ENCODE measurements around the gene ZEB1.

Gene ZEB1

GRCh38 chr10:31508882-31509281 lies 189.9 kb downstream of the ZEB1 start:
- DNase-seq (ENCODE audit: low read depth) = no peak
- H3K4me3 ChIP-seq (ENCODE audit: control insufficient read depth, low read depth, low read length) = no peak overlapping the region
- TF ChIP-seq, protein P1, sequence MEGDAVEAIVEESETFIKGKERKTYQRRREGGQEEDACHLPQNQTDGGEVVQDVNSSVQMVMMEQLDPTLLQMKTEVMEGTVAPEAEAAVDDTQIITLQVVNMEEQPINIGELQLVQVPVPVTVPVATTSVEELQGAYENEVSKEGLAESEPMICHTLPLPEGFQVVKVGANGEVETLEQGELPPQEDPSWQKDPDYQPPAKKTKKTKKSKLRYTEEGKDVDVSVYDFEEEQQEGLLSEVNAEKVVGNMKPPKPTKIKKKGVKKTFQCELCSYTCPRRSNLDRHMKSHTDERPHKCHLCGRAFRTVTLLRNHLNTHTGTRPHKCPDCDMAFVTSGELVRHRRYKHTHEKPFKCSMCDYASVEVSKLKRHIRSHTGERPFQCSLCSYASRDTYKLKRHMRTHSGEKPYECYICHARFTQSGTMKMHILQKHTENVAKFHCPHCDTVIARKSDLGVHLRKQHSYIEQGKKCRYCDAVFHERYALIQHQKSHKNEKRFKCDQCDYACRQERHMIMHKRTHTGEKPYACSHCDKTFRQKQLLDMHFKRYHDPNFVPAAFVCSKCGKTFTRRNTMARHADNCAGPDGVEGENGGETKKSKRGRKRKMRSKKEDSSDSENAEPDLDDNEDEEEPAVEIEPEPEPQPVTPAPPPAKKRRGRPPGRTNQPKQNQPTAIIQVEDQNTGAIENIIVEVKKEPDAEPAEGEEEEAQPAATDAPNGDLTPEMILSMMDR (conservative IDR thresholded peaks at IDR 0.05; ENCODE audit: control insufficient read depth, insufficient read depth, low read depth, low read length) = no peak

GRCh38 chr10:31509989-31510388 lies 191.0 kb downstream of the ZEB1 start:
- TF ChIP-seq, protein P1 (conservative IDR thresholded peaks at IDR 0.05; ENCODE audit: control insufficient read depth, insufficient read depth, low read depth, low read length) = no peak
- no peak for DNase-seq (ENCODE audit: low read depth)

GRCh38 chr10:31515116-31515515 lies 196.1 kb downstream of the ZEB1 start:
- TF ChIP-seq, protein P1 (conservative IDR thresholded peaks at IDR 0.05; ENCODE audit: control insufficient read depth, insufficient read depth, low read depth, low read length) = no peak
- H3K4me3 ChIP-seq (ENCODE audit: control insufficient read depth, low read depth, low read length) = no peak overlapping the region
- DNase-seq (ENCODE audit: low read depth) = no peak

More at GRCh38 chr10:31509989-31510388, 191.0 kb downstream of the ZEB1 start:
- no peak overlapping the region for H3K4me3 ChIP-seq (ENCODE audit: control insufficient read depth, low read depth, low read length)

DNA sequence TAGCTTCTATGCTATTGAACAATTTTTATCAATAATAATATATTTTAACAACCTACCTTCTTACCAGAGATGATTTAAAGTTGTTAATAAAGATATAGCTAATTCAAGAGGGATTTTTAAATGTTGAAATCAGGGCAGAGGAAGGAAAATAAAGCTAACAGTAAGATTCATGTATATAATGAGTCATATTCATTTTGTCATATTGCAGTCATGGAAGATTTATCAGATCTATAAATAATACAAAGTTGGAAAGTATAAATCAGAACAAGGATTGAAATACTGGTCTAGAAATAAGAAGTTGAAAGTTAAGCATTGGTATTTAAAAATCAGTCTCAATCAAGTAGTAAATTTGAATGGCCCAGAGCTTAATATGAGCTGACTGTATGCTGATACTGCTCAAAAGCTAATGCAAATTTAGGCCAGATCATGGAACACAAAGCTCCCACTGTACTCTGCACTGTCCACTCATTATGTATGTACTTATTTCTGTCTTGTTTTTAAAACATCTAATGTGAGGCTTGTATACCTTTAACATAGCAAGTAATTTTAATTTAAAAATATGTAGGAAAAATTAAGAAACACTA lies 196.9 kb downstream of the ZEB1 start:
- TF ChIP-seq, protein P1 (conservative IDR thresholded peaks at IDR 0.05; ENCODE audit: control insufficient read depth, insufficient read depth, low read depth, low read length) = no peak
- H3K4me3 ChIP-seq (ENCODE audit: control insufficient read depth, low read depth, low read length) = no peak overlapping the region
- no peak for DNase-seq (ENCODE audit: low read depth)

GRCh38 chr10:31520986-31521831 lies 202.2 kb downstream of the ZEB1 start:
- no peak overlapping the region for H3K4me3 ChIP-seq (ENCODE audit: control insufficient read depth, low read depth, low read length)
- DNase-seq (ENCODE audit: low read depth) = no peak
- TF ChIP-seq, protein P1 (conservative IDR thresholded peaks at IDR 0.05; ENCODE audit: control insufficient read depth, insufficient read depth, low read depth, low read length) = no peak

GRCh38 chr10:31522820-31523219 lies 203.8 kb downstream of the ZEB1 start:
- H3K4me3 ChIP-seq (ENCODE audit: control insufficient read depth, low read depth, low read length) = no peak overlapping the region
- TF ChIP-seq, protein P1 (conservative IDR thresholded peaks at IDR 0.05; ENCODE audit: control insufficient read depth, insufficient read depth, low read depth, low read length) = no peak
- DNase-seq (ENCODE audit: low read depth) = no peak
